Cardiac fibroblast (primary cell): ENCODE data around the gene DUS2.
A peak's percentile ranks its signal among the peaks of the same experiment; 100 is the strongest.

ENCODE experiments used
- DNase-seq, 2 donors: peaks; one replicate each; pipeline versions ENCODE4 v3.0.0 to v3.0.0-alpha.2; 2010; ENCODE audit warnings: low read depth in 2 of 2
- H3K4me3 ChIP-seq, 2 donors: replicated peaks in 1 of 2; 1 replicate in 1 of 2; 2 replicates in 1 of 2; pipeline ENCODE4 v1.5.1; 2011; ENCODE audit warnings: low read depth in 2 of 2, low read length in 2 of 2, mild to moderate bottlenecking in 2 of 2, moderate library complexity in 1 of 2
- TF ChIP-seq, protein P1 (sequence below): IDR thresholded peaks from one replicate; pipeline ENCODE4 v1.5.1; 2011; ENCODE audit warnings: low read depth, mild to moderate bottlenecking, low read length, inconsistent platforms

The DUS2 gene

DNA sequence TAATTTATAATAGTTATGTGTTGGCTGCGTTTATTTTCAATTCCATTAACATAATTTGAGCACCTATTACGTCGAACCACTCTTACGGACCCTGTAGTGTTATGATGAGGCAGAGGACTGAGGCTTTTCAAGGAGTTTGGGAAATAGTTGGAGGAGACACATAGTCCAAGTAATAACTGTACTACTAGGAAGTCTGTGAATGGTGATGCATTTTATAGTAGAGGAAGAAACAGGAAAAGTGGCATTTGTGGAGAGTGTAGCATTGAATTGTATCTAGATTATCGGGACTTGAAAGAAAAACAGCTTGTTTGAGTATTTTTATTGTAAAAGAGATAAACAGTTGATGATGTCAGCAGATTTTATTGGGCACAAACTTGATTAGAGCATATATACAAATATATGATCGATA is 63.8 kb downstream of the DUS2 start:
- H3K4me3 ChIP-seq, result peak overlapping the region; percentile 80 to 89
- TF ChIP-seq, protein P1, sequence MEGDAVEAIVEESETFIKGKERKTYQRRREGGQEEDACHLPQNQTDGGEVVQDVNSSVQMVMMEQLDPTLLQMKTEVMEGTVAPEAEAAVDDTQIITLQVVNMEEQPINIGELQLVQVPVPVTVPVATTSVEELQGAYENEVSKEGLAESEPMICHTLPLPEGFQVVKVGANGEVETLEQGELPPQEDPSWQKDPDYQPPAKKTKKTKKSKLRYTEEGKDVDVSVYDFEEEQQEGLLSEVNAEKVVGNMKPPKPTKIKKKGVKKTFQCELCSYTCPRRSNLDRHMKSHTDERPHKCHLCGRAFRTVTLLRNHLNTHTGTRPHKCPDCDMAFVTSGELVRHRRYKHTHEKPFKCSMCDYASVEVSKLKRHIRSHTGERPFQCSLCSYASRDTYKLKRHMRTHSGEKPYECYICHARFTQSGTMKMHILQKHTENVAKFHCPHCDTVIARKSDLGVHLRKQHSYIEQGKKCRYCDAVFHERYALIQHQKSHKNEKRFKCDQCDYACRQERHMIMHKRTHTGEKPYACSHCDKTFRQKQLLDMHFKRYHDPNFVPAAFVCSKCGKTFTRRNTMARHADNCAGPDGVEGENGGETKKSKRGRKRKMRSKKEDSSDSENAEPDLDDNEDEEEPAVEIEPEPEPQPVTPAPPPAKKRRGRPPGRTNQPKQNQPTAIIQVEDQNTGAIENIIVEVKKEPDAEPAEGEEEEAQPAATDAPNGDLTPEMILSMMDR, result no peak
- no peak for DNase-seq

DNA sequence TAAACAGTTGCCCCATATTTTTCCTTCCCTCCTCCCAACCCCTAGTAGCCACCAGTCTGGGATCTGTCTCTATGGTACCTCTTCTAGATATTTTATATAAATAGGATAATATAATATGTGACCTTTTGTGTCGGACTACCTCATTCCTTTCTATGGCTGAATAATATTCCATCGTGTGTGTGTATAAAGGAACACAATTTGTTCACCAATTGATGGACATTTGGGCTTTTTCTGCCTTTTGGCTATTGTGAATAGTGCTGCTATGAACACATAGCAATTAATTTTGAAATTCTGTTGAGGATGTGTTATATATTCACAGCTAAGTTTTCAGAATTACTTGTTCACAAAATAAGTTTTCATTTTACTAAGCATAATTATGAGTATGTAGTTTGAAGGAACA is 64.6 kb downstream of the DUS2 start:
- TF ChIP-seq, protein P1, result no peak
- DNase-seq, result no peak
- H3K4me3 ChIP-seq, result no peak overlapping the region

DNA sequence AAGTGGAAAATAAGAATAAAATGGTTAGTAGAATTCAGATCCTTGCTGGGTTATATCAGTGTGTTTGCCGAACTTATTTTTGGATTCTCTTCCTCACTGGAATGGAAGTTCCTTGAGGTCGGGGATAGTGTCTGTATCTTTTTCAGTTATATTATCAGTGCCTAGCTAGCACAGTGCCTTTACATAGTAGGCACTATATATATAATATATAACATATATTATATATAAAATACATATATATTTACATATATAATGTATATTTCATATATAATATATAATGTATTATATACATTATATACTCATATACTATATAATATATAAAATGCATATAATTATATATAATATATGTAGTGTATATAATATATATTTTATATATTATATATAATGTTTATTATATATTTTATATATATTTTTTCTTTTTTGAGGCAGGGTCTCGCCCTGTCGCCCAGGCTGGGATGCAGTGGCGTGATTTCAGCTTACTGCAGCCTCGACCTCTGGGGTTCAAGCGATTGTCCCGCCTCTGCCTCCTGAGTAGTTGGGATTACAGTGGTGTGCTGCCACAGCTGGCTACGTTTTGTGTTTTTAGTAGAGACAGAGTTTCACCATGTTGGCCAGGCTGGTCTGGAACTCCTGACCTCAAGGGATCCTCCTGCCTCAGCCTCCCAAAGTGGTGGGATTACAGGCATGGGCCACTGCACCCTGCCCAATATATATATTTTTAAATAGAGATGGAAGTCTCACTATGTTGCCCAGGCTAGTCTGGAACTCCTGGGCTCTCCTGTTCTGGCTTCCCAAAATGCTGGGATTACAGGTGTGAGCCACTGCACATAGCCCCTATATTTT is 65.3 kb downstream of the DUS2 start:
- no peak overlapping the region for H3K4me3 ChIP-seq
- TF ChIP-seq, protein P1, result no peak
- no peak for DNase-seq

DNA sequence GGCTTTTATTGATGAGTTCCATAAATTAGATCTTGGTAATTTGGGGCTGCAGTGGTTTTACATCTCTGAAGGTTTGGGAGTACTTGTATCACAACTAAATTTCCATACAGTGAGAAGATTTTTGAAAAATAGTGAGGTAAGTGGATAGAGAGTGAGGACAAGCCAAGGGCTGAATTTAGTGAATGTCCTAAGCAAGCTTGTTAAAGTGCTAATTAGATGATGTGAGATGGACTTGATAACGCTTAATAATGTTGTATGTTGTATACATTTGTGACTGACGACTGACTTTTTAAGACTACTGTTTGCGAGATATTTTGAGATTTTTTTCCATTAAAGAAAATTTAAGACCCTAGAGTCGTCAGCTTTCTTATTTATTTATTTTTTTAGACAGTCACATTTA is 66.0 kb downstream of the DUS2 start:
- H3K4me3 ChIP-seq, result no peak overlapping the region
- TF ChIP-seq, protein P1, result no peak
- no peak for DNase-seq

DNA sequence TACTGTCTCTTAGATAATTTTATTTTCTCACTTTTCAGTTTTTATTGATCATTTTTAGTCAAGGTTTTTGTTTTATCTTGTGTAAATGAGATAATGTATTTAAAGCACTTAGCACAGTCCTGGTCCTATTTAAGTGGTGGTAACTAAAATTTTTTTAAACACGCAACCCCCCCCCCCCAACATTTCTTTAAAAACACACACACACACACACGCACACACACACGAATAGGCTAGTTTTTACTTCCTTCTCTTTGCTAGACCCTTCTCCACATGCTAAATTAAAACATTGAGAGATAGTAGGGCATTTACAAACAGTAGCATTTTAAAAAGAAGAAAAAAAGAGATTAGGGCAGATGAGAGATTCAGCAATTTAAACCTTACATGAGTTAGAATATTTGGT is 67.0 kb downstream of the DUS2 start:
- DNase-seq, result no peak
- no peak overlapping the region for H3K4me3 ChIP-seq
- TF ChIP-seq, protein P1, result no peak

DNA sequence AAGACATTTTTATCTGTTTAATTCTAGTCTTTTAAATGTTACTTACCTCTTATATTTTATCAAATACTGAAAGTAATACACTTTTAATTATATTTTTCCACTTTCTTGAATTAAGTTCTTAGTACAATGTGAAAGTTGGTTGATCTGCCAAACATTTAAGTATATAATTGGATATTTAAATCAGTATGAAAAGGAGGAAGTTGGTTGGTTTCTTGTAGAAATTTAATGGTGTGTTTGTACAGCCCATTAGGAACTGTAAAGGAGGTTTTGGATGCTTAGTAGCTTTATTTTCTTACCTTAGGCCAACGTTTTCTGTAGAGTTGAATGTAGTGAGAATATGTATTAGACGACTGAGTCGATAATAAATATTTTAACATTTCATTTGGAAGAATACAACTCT is 67.4 kb downstream of the DUS2 start:
- H3K4me3 ChIP-seq, result no peak overlapping the region
- TF ChIP-seq, protein P1, result no peak
- DNase-seq, result no peak
